NCI-H2171 treated with DMSO at 0.1 percent for 48 hours (cell line): ENCODE measurements around the gene PDZD2.
"Not testable (repeated sequence)": the region's sequence is repeated elsewhere in the genome, so short reads cannot be mapped to it uniquely, and the experiment has no call there.

Experiments
- DNase-seq: peaks from one replicate; lab custom pipeline; 2025; lab: John Stamatoyannopoulos, UW

PDZD2 gene

DNA sequence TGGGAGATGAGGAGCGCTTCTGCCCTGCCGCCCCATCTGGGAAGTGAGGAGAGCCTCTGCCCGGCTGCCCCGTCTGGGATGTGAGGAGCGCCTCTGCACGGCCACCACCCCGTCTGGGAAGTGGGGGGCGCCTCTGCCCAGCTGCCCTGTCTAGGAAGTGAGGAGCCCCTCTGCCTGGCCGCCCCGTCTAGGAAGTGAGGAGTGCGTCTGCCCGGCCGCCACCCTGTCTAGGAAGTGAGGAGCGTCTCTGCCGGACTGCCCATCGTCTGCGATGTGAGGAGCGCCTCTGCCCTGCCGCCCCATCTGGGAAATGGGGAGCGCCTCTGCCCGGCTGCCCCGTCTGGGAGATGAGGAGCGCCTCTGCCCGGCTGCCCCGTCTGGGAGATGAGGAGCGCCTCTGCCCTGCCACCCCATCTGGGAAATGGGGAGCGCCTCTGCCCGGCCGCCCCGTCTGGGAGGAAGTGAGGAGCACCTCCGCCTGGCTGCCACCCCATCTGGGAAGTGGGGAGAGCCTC lies 401.3 kb downstream of the PDZD2 start:
- not testable (repeated sequence) for DNase-seq

DNA sequence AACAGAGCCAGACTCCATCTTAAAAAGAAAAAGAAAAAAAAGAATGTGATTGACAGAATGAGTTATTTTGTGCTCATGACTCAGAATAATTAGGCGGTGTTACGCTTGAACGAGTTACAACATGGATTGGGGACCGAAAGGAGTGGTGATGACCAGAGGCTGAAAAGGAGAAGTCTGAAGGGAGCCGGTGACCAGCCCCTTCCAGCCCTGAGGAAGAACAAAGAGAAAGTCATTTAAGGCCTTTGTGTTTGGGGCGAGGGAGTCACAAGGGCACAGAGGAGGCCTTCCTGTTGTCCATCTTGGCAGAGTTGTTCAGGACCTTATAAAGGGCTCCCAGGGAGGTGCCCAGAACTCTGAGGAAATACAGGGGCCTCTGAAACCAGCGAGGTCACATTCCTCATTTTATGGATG lies 403.6 kb downstream of the PDZD2 start:
- no peak for DNase-seq

DNA sequence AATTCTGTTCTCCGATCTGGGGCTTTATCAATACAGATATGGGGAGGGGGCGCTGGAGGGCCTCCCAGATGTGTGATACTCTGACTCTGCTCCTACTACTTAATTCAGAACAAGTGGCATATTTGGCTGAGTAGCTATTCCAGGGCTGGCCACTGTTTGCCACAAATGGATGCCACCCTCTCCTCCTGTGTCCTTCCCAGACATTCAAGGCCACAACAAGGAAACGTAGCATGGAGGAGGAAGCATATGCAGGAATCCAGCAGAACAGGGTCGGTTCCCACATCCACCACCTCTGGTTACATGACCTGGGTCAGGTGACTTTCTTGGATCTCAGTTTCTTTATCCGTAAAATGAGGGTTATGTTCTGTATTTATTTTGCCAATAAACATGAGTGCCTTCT lies 404.2 kb downstream of the PDZD2 start:
- no peak for DNase-seq

DNA sequence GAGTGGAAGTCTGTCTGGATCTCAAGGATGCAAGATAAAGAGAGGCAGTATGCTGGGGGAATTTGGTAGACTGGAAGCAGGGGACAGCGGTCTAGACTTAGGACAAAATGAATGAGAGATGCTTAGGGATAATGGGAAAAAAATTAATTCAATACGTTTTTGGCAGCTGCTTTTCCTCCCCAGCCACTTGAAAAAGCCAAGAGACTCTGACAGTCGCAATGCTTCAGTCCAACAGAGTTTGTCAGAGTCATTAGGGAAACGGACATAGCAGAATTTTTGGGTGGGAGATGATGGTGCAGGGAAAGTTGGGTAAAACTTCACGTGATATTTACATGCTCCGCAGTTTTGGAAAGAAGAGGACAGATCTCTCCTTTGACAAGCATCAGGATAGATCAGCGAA lies 405.5 kb downstream of the PDZD2 start:
- no peak for DNase-seq

DNA sequence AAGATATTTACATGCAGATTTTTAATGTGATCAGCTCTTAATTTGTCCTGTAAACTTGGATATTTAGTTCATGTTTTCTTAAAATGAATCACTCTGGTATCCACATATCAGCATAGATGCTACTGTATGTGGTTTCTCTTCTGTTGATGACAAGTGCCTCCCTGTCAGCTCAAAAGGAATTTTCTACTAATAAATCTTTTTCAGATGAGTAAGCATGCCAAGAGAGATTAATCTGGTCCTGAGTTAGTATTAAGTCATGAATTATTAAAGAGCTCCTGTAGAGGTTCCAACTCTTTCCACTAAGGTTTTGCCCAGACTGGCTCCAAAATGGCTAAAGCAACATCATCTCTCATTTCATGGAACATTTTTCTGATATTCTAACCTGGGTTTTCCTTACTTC lies 406.0 kb downstream of the PDZD2 start:
- no peak for DNase-seq

DNA sequence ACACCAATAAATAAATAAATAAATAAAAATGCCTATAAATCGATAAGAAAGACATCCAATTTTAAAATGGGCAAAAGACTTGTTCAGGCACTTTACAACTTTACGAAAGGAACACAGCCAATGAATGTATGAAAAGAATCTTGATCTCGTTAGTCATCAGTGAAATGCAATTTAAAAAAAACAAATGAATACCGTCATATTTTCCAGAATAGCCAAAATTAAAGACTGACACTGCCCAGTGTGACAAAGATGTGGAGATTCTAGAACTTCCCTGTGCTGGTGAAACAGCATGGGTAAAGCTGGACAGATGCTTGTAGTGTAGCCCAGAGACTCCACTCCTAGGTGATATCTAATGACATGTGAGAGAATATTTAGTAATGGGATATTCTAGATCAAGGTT lies 408.1 kb downstream of the PDZD2 start:
- DNase-seq = no peak

DNA sequence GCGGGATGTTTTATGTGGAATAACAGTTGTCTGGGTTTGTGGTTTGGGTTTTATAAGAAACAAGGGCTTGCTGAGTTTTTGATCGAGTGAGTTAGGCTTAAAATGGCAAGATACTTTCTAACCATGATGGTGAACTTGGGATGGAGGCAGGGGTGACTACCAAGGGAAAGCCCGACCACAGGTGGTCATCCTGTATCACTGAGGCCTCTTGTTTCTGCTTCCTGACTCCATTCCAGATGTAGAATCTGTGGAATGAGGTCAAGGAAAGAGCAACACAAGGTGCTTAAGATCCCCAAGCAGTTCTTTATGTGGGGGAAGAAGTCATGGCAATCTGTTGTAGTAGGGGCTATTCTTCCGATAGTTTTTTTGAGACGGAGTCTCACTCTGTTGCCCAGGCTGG lies 412.9 kb downstream of the PDZD2 start:
- DNase-seq = no peak

DNA sequence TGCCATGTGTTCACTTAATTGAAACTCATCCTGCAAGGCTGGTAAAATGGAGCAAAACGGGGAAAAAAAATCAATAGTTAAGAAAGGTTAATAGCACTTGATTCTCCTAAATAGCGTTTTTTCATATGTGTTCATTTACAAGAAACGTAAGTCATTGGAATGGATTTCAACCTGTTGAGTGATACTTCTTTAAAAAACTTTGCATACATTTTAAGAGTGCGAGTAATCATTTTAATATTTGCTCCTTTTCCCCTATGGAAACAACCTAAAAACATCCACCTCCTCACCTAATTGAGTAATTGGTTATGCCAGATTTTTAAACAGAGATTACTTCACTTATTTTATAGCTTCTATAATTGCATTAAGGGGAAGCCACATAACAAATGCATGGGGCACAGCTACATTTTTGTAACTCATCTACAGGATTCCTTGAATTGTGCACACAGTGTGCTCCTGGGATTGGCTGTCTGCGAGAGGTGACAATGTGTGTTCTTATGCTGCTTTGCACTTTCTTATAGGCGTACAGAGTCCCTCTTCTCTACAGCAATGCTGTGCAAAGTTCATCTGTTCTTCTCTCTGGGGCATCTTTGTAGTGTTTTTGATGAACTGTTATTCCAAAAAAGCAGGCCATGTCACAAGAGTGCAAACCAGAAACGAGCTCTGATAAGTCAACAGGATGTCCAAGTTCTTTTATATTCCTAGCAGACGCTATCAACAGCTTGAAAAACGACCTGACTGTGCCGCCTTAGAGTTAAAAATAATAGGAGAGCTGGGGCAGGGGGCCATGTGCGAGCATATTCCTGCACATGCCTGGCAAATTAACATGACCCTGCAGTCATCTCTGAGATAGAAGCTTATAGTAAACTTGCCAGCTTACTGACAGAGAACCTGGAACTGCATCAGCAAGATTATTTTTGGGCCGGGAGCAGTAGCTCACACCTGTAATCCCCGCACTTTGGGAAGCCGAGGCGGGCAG lies 417.2 kb downstream of the PDZD2 start:
- no peak for DNase-seq

DNA sequence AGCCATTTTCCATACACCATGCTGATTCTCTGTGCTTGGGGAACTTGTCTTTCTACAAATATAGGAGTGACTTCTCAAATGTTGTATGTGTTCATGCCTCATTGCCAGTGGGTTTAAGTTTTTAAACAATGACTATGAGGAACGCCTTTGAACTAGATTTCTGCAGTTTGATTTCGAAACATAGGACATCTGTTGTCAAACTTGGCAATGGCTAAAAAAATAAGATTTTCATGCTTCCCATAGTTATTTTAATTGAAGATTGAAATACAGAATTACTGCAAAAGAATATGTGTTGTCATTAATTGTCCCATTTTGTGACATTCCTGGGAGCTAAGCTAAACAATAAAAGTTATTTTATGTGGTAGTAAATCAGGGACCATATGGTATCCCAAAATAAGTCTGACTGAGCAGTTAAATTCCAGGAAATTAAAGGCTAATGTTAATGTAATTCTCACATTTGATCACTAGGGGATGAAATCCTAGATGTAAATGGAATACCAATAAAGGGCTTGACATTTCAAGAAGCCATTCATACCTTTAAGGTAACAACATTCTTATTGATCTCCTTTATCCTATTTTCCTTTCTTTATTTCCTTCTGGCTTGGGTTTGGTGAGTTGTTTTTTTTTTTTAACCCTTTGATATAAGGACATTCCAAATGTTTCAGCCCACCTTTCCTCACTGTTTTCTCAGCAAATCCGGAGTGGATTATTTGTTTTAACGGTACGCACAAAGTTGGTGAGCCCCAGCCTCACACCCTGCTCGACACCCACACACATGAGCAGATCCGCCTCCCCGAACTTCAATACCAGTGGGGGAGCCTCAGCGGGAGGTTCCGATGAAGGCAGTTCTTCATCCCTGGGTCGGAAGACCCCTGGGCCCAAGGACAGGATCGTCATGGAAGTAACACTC lies 418.5 kb downstream of the PDZD2 start:
- peak; percentile 45 for DNase-seq

DNA sequence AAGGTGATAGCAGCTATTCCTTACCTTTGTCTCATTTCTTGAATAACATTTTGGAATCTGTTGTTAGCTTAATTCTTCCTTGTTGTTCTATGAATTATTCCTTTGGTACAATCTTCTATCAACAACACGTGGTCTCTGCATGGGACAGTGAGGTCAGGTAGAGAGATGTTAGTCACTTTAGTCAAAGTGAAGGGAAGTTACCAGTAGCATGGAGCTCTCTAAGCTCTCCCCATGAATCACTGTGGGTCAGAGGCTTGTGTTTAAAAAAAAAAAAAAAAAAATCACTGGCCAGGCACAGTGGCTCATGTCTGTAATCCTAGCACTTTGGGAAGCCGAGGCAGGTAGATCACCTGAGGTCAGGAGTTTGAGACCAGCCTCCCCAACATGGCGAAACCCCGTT lies 419.2 kb downstream of the PDZD2 start:
- no peak for DNase-seq

DNA sequence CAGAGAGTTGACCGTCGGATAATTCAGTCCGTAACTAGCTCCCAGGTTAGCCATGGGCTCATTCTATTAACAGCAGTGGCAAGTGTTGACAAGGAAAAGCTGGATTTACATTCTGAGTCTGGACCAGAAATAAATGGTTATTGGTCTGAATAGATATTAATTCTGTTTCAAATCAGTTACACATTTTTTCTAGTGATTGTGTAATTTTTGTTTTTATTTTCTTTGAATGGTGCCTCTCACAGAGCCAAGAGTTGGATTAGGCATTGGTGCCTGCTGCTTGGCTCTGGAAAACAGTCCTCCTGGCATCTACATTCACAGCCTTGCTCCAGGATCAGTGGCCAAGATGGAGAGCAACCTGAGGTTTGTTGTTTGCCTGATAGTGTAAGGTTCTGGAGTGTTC lies 420.1 kb downstream of the PDZD2 start:
- no peak for DNase-seq

DNA sequence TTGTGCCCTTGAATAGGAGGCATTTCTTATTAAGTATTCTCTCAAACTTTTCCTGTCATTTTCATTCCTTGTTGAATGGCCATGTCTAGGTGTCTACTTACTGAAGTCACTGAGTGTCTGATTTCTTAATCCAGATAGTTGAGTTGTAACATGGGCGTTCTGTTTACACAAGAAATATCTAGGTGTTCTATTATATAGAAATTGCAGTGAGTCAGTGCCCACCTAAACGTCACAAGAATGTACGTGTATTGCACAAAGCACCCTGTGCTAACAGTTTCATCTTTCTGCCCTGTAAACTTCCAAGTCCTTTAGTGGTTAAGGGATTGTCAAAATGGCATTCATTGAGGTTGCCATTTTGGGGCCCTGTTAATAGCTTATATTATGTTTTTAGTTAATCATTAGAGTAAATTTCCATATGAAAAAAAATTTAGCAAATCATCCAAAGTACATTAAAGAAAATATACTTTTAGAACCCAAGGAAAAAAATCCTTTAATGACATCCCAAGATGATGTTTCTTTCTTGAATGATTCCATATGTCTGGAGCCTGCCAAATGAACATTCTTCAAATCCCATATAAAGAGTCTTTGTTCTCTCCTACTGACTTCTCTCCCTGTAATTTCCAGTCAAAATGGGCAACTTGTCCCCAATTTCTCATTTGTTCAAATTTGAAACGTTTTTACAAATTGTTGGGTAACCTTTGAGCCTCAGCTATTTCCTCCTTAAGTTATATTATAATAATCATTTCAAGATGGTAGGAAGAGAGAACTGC lies 421.0 kb downstream of the PDZD2 start:
- DNase-seq = no peak

DNA sequence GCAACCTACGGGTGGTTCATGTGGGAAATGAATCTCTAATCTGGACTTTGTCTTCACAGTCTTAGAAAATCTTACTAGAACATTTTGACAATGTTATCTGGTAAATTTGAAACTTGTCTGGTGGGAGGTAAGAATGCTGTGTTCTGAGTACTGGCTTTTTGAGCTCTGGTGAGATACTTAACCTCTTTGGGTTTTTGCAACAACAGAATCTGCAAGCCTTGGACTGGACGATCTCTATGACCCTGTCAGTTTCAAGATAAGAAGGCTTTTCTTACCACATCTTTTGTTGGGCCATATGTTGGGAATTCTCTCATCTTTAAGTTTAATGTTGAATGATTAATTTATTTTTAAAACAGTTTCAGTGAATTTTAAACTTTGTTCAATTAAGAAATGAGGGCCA lies 422.3 kb downstream of the PDZD2 start:
- no peak for DNase-seq

DNA sequence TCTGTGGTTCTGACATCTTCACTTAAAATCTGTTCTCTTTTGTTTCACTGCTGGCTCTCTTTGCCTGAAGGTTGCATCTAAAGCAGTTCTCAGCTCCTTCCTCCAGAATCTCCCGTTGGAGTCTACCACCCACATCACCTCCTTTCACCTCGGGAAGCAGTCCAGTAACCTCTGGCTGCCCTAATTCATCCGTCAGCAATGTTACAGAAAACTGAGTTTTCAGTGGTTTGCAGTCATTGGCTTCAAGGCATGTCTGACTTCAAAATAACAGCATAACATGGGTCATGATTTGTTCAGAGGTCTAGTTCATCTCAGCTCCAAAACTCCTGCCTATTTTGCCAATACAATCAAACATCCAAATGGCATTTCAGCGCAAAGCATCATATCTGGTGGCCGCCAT lies 427.5 kb downstream of the PDZD2 start:
- DNase-seq = no peak

DNA sequence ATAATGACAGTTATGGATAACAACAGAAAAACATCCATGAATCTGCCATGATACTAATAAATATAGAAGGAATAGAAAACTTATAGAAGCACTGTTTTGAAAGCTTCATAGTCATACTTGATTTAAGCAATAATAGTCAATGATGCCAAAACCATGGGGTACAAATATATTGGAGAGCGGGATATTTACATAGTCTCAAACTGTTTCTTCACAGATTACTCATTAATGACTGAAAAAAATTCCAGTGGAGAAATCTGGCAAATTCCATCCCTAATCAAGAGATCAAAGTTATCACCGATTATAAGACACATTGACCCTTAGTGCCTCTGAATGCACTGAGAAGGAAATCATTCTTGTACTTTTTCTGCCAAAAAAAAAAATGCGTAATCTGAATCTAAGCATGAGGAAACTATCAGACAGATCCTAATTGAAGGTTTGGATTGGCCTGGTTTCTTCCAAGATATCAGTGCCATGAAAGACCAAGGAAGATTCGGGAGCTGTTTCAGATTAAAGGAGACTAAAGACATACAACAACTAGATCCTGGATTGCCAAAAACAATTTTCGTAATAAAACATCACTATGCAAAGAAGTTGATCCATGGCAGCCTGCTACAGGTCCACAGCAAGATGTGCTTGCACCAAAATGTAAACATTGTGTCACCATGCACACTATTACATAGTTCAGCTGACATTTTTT lies 429.0 kb downstream of the PDZD2 start:
- DNase-seq = no peak

DNA sequence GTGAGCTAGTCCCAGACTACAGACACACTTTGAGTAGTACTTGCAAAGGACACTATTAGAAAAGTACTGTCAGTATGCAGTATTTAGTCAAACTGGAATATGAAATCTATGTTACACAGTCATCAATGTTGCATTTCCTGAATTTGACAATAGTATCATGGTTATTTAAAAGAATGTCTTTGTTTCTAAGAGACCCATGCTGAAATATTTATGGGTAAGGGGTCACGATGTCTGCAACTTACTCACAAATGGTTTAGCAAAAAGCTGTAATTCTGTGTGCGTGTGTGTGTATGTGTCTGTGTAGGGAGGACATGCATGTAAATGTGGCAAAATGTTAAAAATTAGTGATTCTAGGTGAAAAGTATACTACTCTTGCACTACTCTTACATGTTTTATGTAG lies 429.6 kb downstream of the PDZD2 start:
- DNase-seq = no peak

DNA sequence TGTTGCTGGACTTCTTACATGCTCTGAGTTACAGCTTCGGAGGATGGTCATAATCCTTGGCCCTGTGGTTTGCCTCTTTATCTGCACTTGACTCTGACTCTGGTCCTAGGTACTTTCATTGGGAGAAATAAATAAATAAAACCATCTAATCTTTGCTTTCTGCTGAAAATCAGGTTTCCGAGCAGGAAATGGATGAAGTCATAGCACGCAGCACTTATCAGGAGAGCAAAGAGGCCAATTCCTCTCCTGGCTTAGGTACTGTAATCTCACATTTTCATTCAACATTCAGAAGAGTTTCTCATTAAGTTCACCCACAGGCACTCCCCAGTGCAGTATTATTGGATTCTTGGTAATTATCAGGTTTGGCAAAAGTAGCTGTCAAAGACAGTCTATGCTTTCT lies 430.5 kb downstream of the PDZD2 start:
- no peak for DNase-seq

DNA sequence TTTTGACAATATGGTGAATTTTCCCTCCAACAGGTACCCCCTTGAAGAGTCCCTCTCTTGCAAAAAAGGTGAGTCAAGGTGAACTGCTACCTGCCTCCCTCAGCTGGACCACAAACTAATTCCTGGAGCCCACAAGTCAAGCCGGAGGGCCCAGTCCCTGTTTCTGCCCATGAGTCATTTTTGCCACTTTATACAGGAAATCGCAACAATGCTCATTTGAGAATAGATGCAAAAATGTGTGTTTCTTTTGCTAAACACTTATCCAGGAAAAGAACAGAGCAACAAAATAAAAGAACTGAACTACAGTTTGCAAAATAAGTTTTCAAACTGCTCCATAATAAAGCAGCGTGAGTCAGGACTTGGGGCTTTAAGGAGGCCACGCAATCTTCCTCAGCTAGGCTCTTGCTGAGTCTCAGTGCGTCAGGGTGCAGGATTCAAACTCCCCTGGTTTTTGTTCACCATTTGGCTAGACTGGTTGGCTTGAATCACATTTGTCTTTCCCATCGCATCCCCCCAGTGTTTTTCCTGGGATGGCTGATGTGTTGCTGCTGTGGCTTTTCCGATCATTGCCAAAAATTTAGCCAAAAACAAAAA lies 432.5 kb downstream of the PDZD2 start:
- no peak for DNase-seq

DNA sequence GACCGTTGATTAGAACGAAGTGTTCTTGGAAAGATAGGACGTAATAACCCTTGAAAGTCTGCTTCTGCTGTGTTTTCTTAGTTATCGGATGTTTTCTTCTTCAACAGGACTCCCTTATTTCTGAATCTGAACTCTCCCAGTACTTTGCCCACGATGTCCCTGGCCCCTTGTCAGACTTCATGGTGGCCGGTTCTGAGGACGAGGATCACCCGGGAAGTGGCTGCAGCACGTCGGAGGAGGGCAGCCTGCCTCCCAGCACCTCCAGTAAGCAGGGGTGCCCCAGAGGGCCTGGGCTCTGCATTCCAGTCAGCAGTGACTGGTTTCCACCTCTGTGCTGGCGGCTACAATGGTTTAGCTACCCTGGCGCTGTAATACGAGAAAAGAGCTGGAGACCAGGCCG lies 433.1 kb downstream of the PDZD2 start:
- DNase-seq = no peak

DNA sequence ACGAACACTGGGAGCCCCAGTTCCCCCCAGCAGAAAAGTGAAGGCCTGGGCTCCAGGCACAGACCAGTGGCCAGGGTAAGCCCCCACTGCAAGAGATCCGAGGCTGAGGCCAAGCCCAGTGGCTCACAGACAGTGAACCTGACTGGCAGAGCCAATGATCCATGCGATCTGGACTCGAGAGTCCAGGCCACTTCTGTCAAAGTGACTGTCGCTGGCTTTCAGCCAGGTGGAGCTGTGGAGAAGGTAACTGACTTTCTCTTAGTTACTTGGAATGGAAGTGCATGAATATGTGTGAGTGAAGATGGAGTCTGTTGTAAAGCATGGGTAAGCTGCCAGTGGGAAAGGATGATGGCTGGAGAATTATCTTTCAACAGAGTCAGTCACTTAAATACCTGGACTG lies 435.5 kb downstream of the PDZD2 start:
- DNase-seq = no peak
